AG04449 (cell line): ENCODE measurements around the gene UBA7.

ENCODE experiments used
- CTCF ChIA-PET: fragments of 350-600 bp; formaldehyde crosslinking; extraction: SDS; loops from one replicate; lab custom pipeline; 2021; ENCODE audit warnings: antibody characterized with exemption; lab: Yijun Ruan, JAX
- POLR2A ChIA-PET: fragments of 400-600, 350-600 bp; formaldehyde crosslinking; extraction: SDS; loops from one replicate; lab custom pipeline; 2020; ENCODE audit warnings: antibody characterized with exemption, inconsistent platforms; lab: Yijun Ruan, JAX
- DNase-seq: peaks from one replicate; pipeline ENCODE4 v3.0.0-alpha.2; 2010; ENCODE audit warnings: low read depth, low spot score
- H3K4me3 ChIP-seq: 2 replicates; pipeline ENCODE4 v1.5.1; 2011; ENCODE audit warnings: low read depth, mild to moderate bottlenecking, control low read depth, low read length
- CTCF ChIP-seq: IDR thresholded peaks from one replicate; pipeline ENCODE4 v1.5.1; 2011; ENCODE audit warnings: mild to moderate bottlenecking, moderate library complexity, low read length, control low read depth, inconsistent platforms; ENCODE audit not compliant: insufficient read depth; ENCODE audit errors: missing control alignments

The UBA7 gene

GRCh38 chr3:49775538-49775937 is 38.2 kb downstream of the UBA7 start:
- no peak for TF ChIP-seq CTCF
- POLR2A ChIA-PET: no interaction called here
- no peak for DNase-seq
- no peak overlapping the region for H3K4me3 ChIP-seq
- CTCF ChIA-PET: interaction anchor here (1.0 to 1.2 kb wide), 2 partner anchors 9 to 28 kb away, joined by 3 read pairs; partner anchors contain the start of gene INKA1

- no peak for TF ChIP-seq CTCF
- CTCF ChIA-PET: interaction anchor here (1.3 kb wide), 1 partner anchor 67 kb away, joined by 3 read pairs; no protein-coding TSS in a partner anchor
- DNase-seq: no peak
- H3K4me3 ChIP-seq: no peak overlapping the region
- POLR2A ChIA-PET: interaction anchor here (1.3 kb wide), 1 partner anchor 14 kb away, joined by 4 read pairs; the partner anchor contains the start of gene IP6K1
These were observed 41.0 kb downstream of the UBA7 start for GRCh38 chr3:49772703-49773102.

GRCh38 chr3:49771340-49771938 is 42.3 kb downstream of the UBA7 start:
- ChIA-PET CTCF (interaction anchor here (0.6 to 2.1 kb wide), 7 partner anchors 12 to 68 kb away, joined by 3 to 8 read pairs (median 3); partner anchors contain the start of gene INKA1), POLR2A (no interaction called here)
- DNase-seq: no peak
- H3K4me3 ChIP-seq: no peak overlapping the region
- TF ChIP-seq CTCF: no peak

GRCh38 chr3:49769926-49770325 is 43.8 kb downstream of the UBA7 start:
- TF ChIP-seq CTCF: no peak
- DNase-seq: no peak
- ChIA-PET POLR2A (interaction anchor here (0.6 kb wide), 1 partner anchor 12 kb away, joined by 3 read pairs; no protein-coding TSS in a partner anchor), CTCF (interaction anchor here (1.1 to 2.1 kb wide), 5 partner anchors 12 to 69 kb away, joined by 3 to 8 read pairs (median 5); partner anchors contain the start of gene INKA1)
- H3K4me3 ChIP-seq: no peak overlapping the region

- H3K4me3 ChIP-seq: no peak overlapping the region
- TF ChIP-seq CTCF: no peak
- ChIA-PET POLR2A (interaction anchor here (0.6 kb wide), 1 partner anchor 11 kb away, joined by 3 read pairs; no protein-coding TSS in a partner anchor), CTCF (interaction anchor here (1.1 to 2.1 kb wide), 5 partner anchors 11 to 70 kb away, joined by 3 to 8 read pairs (median 5); partner anchors contain the start of gene INKA1)
- DNase-seq: no peak
These were observed 44.4 kb downstream of the UBA7 start for GRCh38 chr3:49769286-49769915.

- ChIA-PET POLR2A (no interaction called here), CTCF (no interaction called here)
- TF ChIP-seq CTCF: no peak
These were observed 49.8 kb downstream of the UBA7 start for GRCh38 chr3:49763981-49764380.

More at GRCh38 chr3:49763981-49764380, 49.8 kb downstream of the UBA7 start:
- H3K4me3 ChIP-seq: no peak overlapping the region
- DNase-seq: no peak
